Activated T-cell treated with anti-CD3 and anti-CD28 coated beads, Interleukin-2, amount 50 U/mL, for 24 hours (primary cell): ENCODE data around the gene POLR3GL.

Source experiments
- DNase-seq: peaks from one replicate; pipeline ENCODE4 v3.0.0-alpha.2; 2020
- H3K27ac Mint-ChIP-seq: 2 replicates; pipeline ENCODE4 v1.8.0; 2020; ENCODE audit warnings: mild to moderate bottlenecking, mixed read lengths
- H3K27me3 Mint-ChIP-seq: 2 replicates; pipeline ENCODE4 v1.8.0; 2020; ENCODE audit warnings: mixed read lengths
- H3K36me3 Mint-ChIP-seq: 2 replicates; pipeline ENCODE4 v1.8.0; 2020; ENCODE audit warnings: low read depth, mixed read lengths
- H3K4me1 Mint-ChIP-seq: 2 replicates; pipeline ENCODE4 v1.8.0; 2020; ENCODE audit warnings: low read depth, mixed read lengths
- H3K4me3 Mint-ChIP-seq: 2 replicates; pipeline ENCODE4 v1.8.0; 2020; ENCODE audit warnings: mild to moderate bottlenecking, moderate library complexity, mixed read lengths
- H3K9me3 Mint-ChIP-seq: 2 replicates; pipeline ENCODE4 v1.8.0; 2020; ENCODE audit warnings: mixed read lengths

POLR3GL gene

GRCh38 chr1:145936247-145936646, 28.2 kb upstream of the POLR3GL start:
- Mint-ChIP-seq H3K27me3 (no peaks in the 10 kb centered on the region), H3K27ac (peak overlapping the region; percentile 69), H3K4me3 (no peak overlapping the region), H3K4me1 (peaks cover 23% of the 10 kb centered on the region), H3K36me3 (peaks cover 56% of the 10 kb centered on the region), H3K9me3 (no peaks in the 10 kb centered on the region)
- no peak for DNase-seq

- no peaks in the 10 kb centered on the region for H3K27me3 Mint-ChIP-seq
- H3K4me3 Mint-ChIP-seq = no peak overlapping the region
- peaks cover 16% of the 10 kb centered on the region for H3K4me1 Mint-ChIP-seq
- peaks cover 62% of the 10 kb centered on the region for H3K36me3 Mint-ChIP-seq
- no peak for DNase-seq
- H3K27ac Mint-ChIP-seq = peak overlapping the region; percentile 37
- no peaks in the 10 kb centered on the region for H3K9me3 Mint-ChIP-seq
Measured at GRCh38 chr1:145937436-145937835, 27.1 kb upstream of the POLR3GL start.

GRCh38 chr1:145942405-145942804, 22.1 kb upstream of the POLR3GL start:
- DNase-seq = no peak
- H3K9me3 Mint-ChIP-seq = no peaks in the 10 kb centered on the region
- H3K27ac Mint-ChIP-seq = peak overlapping the region; percentile 14
- peaks cover 4% of the 10 kb centered on the region for H3K4me1 Mint-ChIP-seq
- H3K4me3 Mint-ChIP-seq = no peak overlapping the region
- H3K36me3 Mint-ChIP-seq = peaks cover 63% of the 10 kb centered on the region
- H3K27me3 Mint-ChIP-seq = no peaks in the 10 kb centered on the region

- no peaks in the 10 kb centered on the region for H3K27me3 Mint-ChIP-seq
- no peak for DNase-seq
- peaks cover 64% of the 10 kb centered on the region for H3K36me3 Mint-ChIP-seq
- peaks cover 4% of the 10 kb centered on the region for H3K4me1 Mint-ChIP-seq
- H3K4me3 Mint-ChIP-seq = no peak overlapping the region
- peak overlapping the region; percentile 14 for H3K27ac Mint-ChIP-seq
- no peaks in the 10 kb centered on the region for H3K9me3 Mint-ChIP-seq
Measured at GRCh38 chr1:145942871-145943270, 21.6 kb upstream of the POLR3GL start.

- no peak for DNase-seq
- Mint-ChIP-seq H3K36me3 (peaks cover 66% of the 10 kb centered on the region), H3K27me3 (no peaks in the 10 kb centered on the region), H3K27ac (no peak overlapping the region), H3K4me1 (peaks cover 17% of the 10 kb centered on the region), H3K9me3 (no peaks in the 10 kb centered on the region), H3K4me3 (no peak overlapping the region)
Measured at GRCh38 chr1:145944532-145944931, 20.0 kb upstream of the POLR3GL start.

GRCh38 chr1:145946477-145946986, 18.0 kb upstream of the POLR3GL start:
- DNase-seq = no peak
- H3K27me3 Mint-ChIP-seq = no peaks in the 10 kb centered on the region
- H3K4me3 Mint-ChIP-seq = no peak overlapping the region
- H3K27ac Mint-ChIP-seq = peak overlapping the region; percentile 10
- H3K9me3 Mint-ChIP-seq = no peaks in the 10 kb centered on the region
- peaks cover 32% of the 10 kb centered on the region for H3K4me1 Mint-ChIP-seq
- H3K36me3 Mint-ChIP-seq = peaks cover 73% of the 10 kb centered on the region

GRCh38 chr1:145947551-145947950, 16.9 kb upstream of the POLR3GL start:
- H3K36me3 Mint-ChIP-seq = peaks cover 71% of the 10 kb centered on the region
- H3K4me1 Mint-ChIP-seq = peaks cover 40% of the 10 kb centered on the region
- H3K27me3 Mint-ChIP-seq = no peaks in the 10 kb centered on the region
- DNase-seq = no peak
- H3K27ac Mint-ChIP-seq = no peak overlapping the region
- no peak overlapping the region for H3K4me3 Mint-ChIP-seq
- no peaks in the 10 kb centered on the region for H3K9me3 Mint-ChIP-seq

- Mint-ChIP-seq H3K27me3 (no peaks in the 10 kb centered on the region), H3K9me3 (no peaks in the 10 kb centered on the region), H3K36me3 (peaks cover 72% of the 10 kb centered on the region), H3K4me3 (no peak overlapping the region), H3K27ac (peak overlapping the region; percentile 4), H3K4me1 (peaks cover 50% of the 10 kb centered on the region)
- DNase-seq = no peak
Measured at GRCh38 chr1:145949219-145949618, 15.3 kb upstream of the POLR3GL start.

GRCh38 chr1:145951526-145951925, 13.0 kb upstream of the POLR3GL start:
- no peak overlapping the region for H3K27ac Mint-ChIP-seq
- H3K27me3 Mint-ChIP-seq = no peaks in the 10 kb centered on the region

GRCh38 chr1:145952903-145953302, 11.6 kb upstream of the POLR3GL start:
- Mint-ChIP-seq H3K36me3 (peaks cover 55% of the 10 kb centered on the region), H3K27me3 (no peaks in the 10 kb centered on the region), H3K27ac (no peak overlapping the region), H3K4me3 (no peak overlapping the region), H3K4me1 (peaks cover 71% of the 10 kb centered on the region), H3K9me3 (no peaks in the 10 kb centered on the region)
- no peak for DNase-seq

More at GRCh38 chr1:145951526-145951925, 13.0 kb upstream of the POLR3GL start:
- Mint-ChIP-seq H3K9me3 (no peaks in the 10 kb centered on the region), H3K4me3 (no peak overlapping the region), H3K36me3 (peaks cover 62% of the 10 kb centered on the region), H3K4me1 (peaks cover 70% of the 10 kb centered on the region)
- DNase-seq = no peak

GRCh38 chr1:145953861-145954260, 10.6 kb upstream of the POLR3GL start:
- H3K4me3 Mint-ChIP-seq = no peak overlapping the region
- DNase-seq = no peak
- no peaks in the 10 kb centered on the region for H3K27me3 Mint-ChIP-seq
- H3K9me3 Mint-ChIP-seq = no peaks in the 10 kb centered on the region
- H3K4me1 Mint-ChIP-seq = peaks cover 74% of the 10 kb centered on the region
- H3K36me3 Mint-ChIP-seq = peaks cover 51% of the 10 kb centered on the region
- H3K27ac Mint-ChIP-seq = no peak overlapping the region

GRCh38 chr1:145955436-145955835, 9.1 kb upstream of the POLR3GL start:
- H3K36me3 Mint-ChIP-seq = peaks cover 42% of the 10 kb centered on the region
- peaks cover 77% of the 10 kb centered on the region for H3K4me1 Mint-ChIP-seq
- no peaks in the 10 kb centered on the region for H3K9me3 Mint-ChIP-seq
- no peak for DNase-seq
- no peak overlapping the region for H3K27ac Mint-ChIP-seq
- peak overlapping the region; percentile 81 for H3K4me3 Mint-ChIP-seq
- H3K27me3 Mint-ChIP-seq = no peaks in the 10 kb centered on the region

- Mint-ChIP-seq H3K9me3 (no peaks in the 10 kb centered on the region), H3K4me1 (peaks cover 77% of the 10 kb centered on the region), H3K27ac (peak overlapping the region; percentile 80), H3K4me3 (peak overlapping the region; percentile 81), H3K27me3 (no peaks in the 10 kb centered on the region), H3K36me3 (peaks cover 38% of the 10 kb centered on the region)
- no peak for DNase-seq
Measured at GRCh38 chr1:145956361-145956760, 8.1 kb upstream of the POLR3GL start.

GRCh38 chr1:145956781-145957442, 7.6 kb upstream of the POLR3GL start:
- no peaks in the 10 kb centered on the region for H3K27me3 Mint-ChIP-seq
- H3K4me1 Mint-ChIP-seq = peaks cover 77% of the 10 kb centered on the region
- H3K9me3 Mint-ChIP-seq = no peaks in the 10 kb centered on the region
- H3K36me3 Mint-ChIP-seq = peaks cover 38% of the 10 kb centered on the region
- H3K27ac Mint-ChIP-seq = peak overlapping the region; percentile 80
- H3K4me3 Mint-ChIP-seq = peak overlapping the region; percentile 81
- DNase-seq = no peak

- H3K27me3 Mint-ChIP-seq = no peaks in the 10 kb centered on the region
Measured at GRCh38 chr1:145957443-145958319, 6.8 kb upstream of the POLR3GL start, which contains the start of gene LIX1L. TSS of gene LIX1L (minus strand) at chr1:145958017. CDS start at chr1:145957927, 90 bp downstream.

More at GRCh38 chr1:145957443-145958319, 6.8 kb upstream of the POLR3GL start, which contains the start of gene LIX1L:
- Mint-ChIP-seq H3K4me3 (peak within 1 kb of the TSS; percentile 81), H3K4me1 (peaks cover 78% of the 10 kb centered on the region), H3K9me3 (no peaks in the 10 kb centered on the region), H3K27ac (peak within 1 kb of the TSS; percentile 84), H3K36me3 (peaks cover 36% of the 10 kb centered on the region)
- peak; percentile 95 for DNase-seq
